ENCODE measurements around the gene GNS.

DNA sequence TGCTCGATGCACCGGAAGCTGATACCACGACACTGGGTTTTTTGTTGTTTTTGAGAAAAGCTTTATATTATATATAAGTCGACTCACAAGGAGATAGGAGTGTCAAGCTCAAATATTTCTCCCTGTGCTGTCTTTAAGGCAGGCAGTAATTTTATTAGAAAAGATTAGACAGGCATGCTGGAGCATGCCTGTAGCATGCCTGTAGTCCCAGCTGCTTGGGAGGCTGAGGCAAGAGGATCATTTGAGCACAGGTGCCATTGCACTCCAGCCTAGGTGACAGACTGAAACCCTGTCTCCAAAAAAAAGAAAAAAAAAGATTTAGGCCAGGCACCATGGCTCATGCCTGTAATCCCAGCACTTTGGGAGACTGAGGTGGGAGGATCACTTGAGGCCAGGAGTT lies 51.8 kb downstream of the GNS start:
- TF ChIP-seq, protein P1, sequence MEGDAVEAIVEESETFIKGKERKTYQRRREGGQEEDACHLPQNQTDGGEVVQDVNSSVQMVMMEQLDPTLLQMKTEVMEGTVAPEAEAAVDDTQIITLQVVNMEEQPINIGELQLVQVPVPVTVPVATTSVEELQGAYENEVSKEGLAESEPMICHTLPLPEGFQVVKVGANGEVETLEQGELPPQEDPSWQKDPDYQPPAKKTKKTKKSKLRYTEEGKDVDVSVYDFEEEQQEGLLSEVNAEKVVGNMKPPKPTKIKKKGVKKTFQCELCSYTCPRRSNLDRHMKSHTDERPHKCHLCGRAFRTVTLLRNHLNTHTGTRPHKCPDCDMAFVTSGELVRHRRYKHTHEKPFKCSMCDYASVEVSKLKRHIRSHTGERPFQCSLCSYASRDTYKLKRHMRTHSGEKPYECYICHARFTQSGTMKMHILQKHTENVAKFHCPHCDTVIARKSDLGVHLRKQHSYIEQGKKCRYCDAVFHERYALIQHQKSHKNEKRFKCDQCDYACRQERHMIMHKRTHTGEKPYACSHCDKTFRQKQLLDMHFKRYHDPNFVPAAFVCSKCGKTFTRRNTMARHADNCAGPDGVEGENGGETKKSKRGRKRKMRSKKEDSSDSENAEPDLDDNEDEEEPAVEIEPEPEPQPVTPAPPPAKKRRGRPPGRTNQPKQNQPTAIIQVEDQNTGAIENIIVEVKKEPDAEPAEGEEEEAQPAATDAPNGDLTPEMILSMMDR (IDR thresholded peaks at IDR 0.05; ENCODE audit: poor library complexity, severe bottlenecking): no peak
- TF ChIP-seq POLR2AphosphoS5 (IDR thresholded peaks at IDR 0.05) (no peak), MXI1 (conservative IDR thresholded peaks at IDR 0.05; ENCODE audit: poor library complexity, severe bottlenecking) (no peak), EZH2 (IDR thresholded peaks at IDR 0.05; ENCODE audit: borderline replicate concordance, insufficient read depth, low read length, poor library complexity, severe bottlenecking) (no peak), EP300 (conservative IDR thresholded peaks at IDR 0.05; ENCODE audit: poor library complexity, severe bottlenecking) (no peak), RAD21 (conservative IDR thresholded peaks at IDR 0.05) (no peak)
- TF ChIP-seq, protein P2, sequence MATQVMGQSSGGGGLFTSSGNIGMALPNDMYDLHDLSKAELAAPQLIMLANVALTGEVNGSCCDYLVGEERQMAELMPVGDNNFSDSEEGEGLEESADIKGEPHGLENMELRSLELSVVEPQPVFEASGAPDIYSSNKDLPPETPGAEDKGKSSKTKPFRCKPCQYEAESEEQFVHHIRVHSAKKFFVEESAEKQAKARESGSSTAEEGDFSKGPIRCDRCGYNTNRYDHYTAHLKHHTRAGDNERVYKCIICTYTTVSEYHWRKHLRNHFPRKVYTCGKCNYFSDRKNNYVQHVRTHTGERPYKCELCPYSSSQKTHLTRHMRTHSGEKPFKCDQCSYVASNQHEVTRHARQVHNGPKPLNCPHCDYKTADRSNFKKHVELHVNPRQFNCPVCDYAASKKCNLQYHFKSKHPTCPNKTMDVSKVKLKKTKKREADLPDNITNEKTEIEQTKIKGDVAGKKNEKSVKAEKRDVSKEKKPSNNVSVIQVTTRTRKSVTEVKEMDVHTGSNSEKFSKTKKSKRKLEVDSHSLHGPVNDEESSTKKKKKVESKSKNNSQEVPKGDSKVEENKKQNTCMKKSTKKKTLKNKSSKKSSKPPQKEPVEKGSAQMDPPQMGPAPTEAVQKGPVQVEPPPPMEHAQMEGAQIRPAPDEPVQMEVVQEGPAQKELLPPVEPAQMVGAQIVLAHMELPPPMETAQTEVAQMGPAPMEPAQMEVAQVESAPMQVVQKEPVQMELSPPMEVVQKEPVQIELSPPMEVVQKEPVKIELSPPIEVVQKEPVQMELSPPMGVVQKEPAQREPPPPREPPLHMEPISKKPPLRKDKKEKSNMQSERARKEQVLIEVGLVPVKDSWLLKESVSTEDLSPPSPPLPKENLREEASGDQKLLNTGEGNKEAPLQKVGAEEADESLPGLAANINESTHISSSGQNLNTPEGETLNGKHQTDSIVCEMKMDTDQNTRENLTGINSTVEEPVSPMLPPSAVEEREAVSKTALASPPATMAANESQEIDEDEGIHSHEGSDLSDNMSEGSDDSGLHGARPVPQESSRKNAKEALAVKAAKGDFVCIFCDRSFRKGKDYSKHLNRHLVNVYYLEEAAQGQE (IDR thresholded peaks at IDR 0.05; ENCODE audit: borderline replicate concordance): no peak
